ENCODE results near the gene MYOM1. TPM values are rescaled to one million over a fixed set of nuclear protein-coding genes. Genes with fewer than 3 reads are reported as not detected.

Gene MYOM1
- total RNA-seq, 1 donor from 2014 or later: 0.57 TPM

GRCh38 chr18:3248658-3249359 is 29.0 kb upstream of the MYOM1 start:
- Histone ChIP-seq H3K4me1 (ENCODE audit: insufficient read depth, low read length) (peaks cover 30% of the 10 kb centered on the region), H3K27ac (ENCODE audit: low read depth, low read length) (peak overlapping the region; percentile 100), H3K36me3 (ENCODE audit: insufficient read depth, low read length) (peaks cover 24% of the 10 kb centered on the region), H2AFZ (ENCODE audit: low read depth, low read length) (no peak overlapping the region), H3K9me3 (ENCODE audit: insufficient read depth, low read depth, low read length) (no peaks in the 10 kb centered on the region), H3K27me3 (ENCODE audit: insufficient read depth, low read length) (no peaks in the 10 kb centered on the region), H4K20me1 (ENCODE audit: insufficient read depth, low read length) (peaks cover 34% of the 10 kb centered on the region), H3K9ac (ENCODE audit: low read length) (peak overlapping the region; percentile 99), H3K79me2 (ENCODE audit: insufficient read depth, low read length) (peaks cover 64% of the 10 kb centered on the region), H3K4me3 (ENCODE audit: insufficient read depth, low read depth, low read length) (peak overlapping the region; percentile 99), H3K4me2 (ENCODE audit: low read length) (peak overlapping the region; percentile 88)
- peak; percentile 52 for DNase-seq (ENCODE audit: low read depth)
- no peak for TF ChIP-seq CTCF (IDR thresholded peaks at IDR 0.05; ENCODE audit: insufficient read depth, low read depth, low read length)
- TF ChIP-seq EZH2 (IDR thresholded peaks at IDR 0.05; ENCODE audit: insufficient read depth, low read length): no peak
- peaks cover 5% of the 10 kb centered on the region for H3K36me3 Mint-ChIP-seq (ENCODE audit: low read depth, unreplicated experiment)
- H3K4me1 Mint-ChIP-seq (ENCODE audit: low read depth, unreplicated experiment): peaks cover 29% of the 10 kb centered on the region
- FAIRE-seq: no peak
- H3K9me3 Mint-ChIP-seq (ENCODE audit: unreplicated experiment): no peaks in the 10 kb centered on the region
- peak overlapping the region; percentile 98 for H3K27ac Mint-ChIP-seq (ENCODE audit: unreplicated experiment)
- peak overlapping the region; percentile 86 for H3K4me3 Mint-ChIP-seq (ENCODE audit: unreplicated experiment)
- no peaks in the 10 kb centered on the region for H3K27me3 Mint-ChIP-seq (ENCODE audit: low read depth, unreplicated experiment)

- no peak for TF ChIP-seq CTCF (IDR thresholded peaks at IDR 0.05; ENCODE audit: insufficient read depth, low read depth, low read length)
- TF ChIP-seq EZH2 (IDR thresholded peaks at IDR 0.05; ENCODE audit: insufficient read depth, low read length): no peak
- H3K4me2 ChIP-seq (ENCODE audit: low read length): peak overlapping the region; percentile 88
- H4K20me1 ChIP-seq (ENCODE audit: insufficient read depth, low read length): peaks cover 28% of the 10 kb centered on the region
- Mint-ChIP-seq H3K4me1 (ENCODE audit: low read depth, unreplicated experiment) (peaks cover 22% of the 10 kb centered on the region), H3K4me3 (ENCODE audit: unreplicated experiment) (peak overlapping the region; percentile 86), H3K27ac (ENCODE audit: unreplicated experiment) (peak overlapping the region; percentile 98), H3K9me3 (ENCODE audit: unreplicated experiment) (no peaks in the 10 kb centered on the region), H3K27me3 (ENCODE audit: low read depth, unreplicated experiment) (no peaks in the 10 kb centered on the region), H3K36me3 (ENCODE audit: low read depth, unreplicated experiment) (peaks cover 2% of the 10 kb centered on the region)
- peak overlapping the region; percentile 99 for H3K4me3 ChIP-seq (ENCODE audit: insufficient read depth, low read depth, low read length)
- peaks cover 17% of the 10 kb centered on the region for H3K36me3 ChIP-seq (ENCODE audit: insufficient read depth, low read length)
- H3K79me2 ChIP-seq (ENCODE audit: insufficient read depth, low read length): peaks cover 58% of the 10 kb centered on the region
- peaks cover 30% of the 10 kb centered on the region for H3K4me1 ChIP-seq (ENCODE audit: insufficient read depth, low read length)
- no peak overlapping the region for H2AFZ ChIP-seq (ENCODE audit: low read depth, low read length)
- DNase-seq (ENCODE audit: low read depth): peak; percentile 33
- FAIRE-seq: no peak
- no peaks in the 10 kb centered on the region for H3K27me3 ChIP-seq (ENCODE audit: insufficient read depth, low read length)
- H3K9ac ChIP-seq (ENCODE audit: low read length): peak overlapping the region; percentile 99
- H3K9me3 ChIP-seq (ENCODE audit: insufficient read depth, low read depth, low read length): no peaks in the 10 kb centered on the region
- H3K27ac ChIP-seq (ENCODE audit: low read depth, low read length): peak overlapping the region; percentile 100
These were observed 28.4 kb upstream of the MYOM1 start for GRCh38 chr18:3248062-3248657.

Measured in astrocyte (in vitro differentiated cells and primary cell).